Activated CD4-positive, alpha-beta T cell treated with anti-CD3 and anti-CD28 coated beads for 4 hours (primary cell): ENCODE data around the gene MAP7D3.
"Not testable (repeated sequence)": the region's sequence is repeated elsewhere in the genome, so short reads cannot be mapped to it uniquely, and the experiment has no call there.

ENCODE experiments used
- DNase-seq, 2 donors: peaks; one replicate each; pipeline ENCODE4 v3.0.0-alpha.2; 2020

Gene MAP7D3

GRCh38 chrX:136176399-136176825, 74.8 kb downstream of the MAP7D3 start:
- no peak for DNase-seq

GRCh38 chrX:136171420-136171819, 79.8 kb downstream of the MAP7D3 start:
- no peak for DNase-seq

- DNase-seq = no peak
These were observed 80.9 kb downstream of the MAP7D3 start for GRCh38 chrX:136170139-136170800.

GRCh38 chrX:136168929-136169735, 82.1 kb downstream of the MAP7D3 start:
- no peak for DNase-seq

- not testable (repeated sequence) for DNase-seq
These were observed 83.2 kb downstream of the MAP7D3 start for GRCh38 chrX:136167989-136168388.

- no peak for DNase-seq
These were observed 84.9 kb downstream of the MAP7D3 start for GRCh38 chrX:136166221-136166855.

- DNase-seq = no peak
These were observed 85.8 kb downstream of the MAP7D3 start for GRCh38 chrX:136165406-136165805.

GRCh38 chrX:136163689-136164088, 87.5 kb downstream of the MAP7D3 start:
- DNase-seq = no peak
